HG03432 (cell line): ENCODE results near the gene CAPN12.

Experiments
- ATAC-seq: cut with Tn5 transposase; IDR thresholded peaks from one replicate; pipeline ENCODE4 v1.9.1; 2021; ENCODE audit warnings: mild to moderate bottlenecking, moderate library complexity; ENCODE audit not compliant: unreplicated experiment

The CAPN12 gene

DNA sequence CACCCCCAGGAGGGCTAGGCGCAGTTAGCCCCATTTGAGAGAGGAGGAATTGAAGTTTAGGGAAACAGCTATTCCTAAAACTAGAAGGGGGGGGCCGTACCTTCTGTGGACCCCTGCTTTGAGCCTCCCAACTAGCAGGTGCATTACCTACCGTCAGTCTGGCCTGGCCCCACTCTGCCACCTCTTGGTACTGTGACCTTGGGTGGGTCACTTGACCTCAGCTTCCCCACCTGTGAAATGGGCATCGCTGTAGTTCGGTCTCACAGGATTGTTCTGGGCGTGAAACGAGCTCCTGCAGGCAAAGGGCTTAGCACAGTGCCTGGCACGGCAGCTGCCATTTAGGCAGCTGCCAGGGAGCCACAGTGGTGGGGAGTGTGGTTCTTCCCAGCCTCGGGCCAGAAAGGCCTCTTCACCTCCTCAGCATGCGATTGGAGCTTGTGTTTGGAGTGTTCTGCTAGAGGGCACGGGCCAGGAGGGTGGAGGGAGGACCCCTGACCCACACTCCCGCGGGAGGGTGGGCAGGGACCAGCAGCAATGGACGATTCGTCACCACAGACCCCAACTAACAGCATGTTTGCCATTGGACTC is 32.0 kb downstream of the CAPN12 start:
- ATAC-seq = no peak

DNA sequence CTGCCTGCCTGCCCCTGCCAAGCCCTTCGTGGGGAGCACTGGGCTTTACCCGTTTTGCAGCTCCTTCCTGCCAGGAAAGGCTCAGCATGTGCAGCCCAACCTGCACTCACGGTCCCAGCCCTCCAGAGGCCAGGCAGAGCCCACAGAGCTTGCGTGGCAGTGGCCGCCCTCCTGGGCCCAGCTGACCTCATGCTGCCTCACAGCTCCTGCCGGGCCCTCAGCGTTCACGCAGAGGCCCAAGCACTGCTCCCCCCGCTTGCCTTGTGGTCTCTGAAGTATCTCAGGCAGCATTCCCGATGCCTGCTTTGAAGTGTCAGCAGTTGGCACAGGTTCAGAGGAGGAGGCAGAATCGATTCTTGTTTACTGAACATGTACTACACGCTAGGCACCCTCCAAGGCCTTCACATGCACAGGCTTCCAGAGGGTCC is 32.5 kb downstream of the CAPN12 start:
- ATAC-seq = no peak

DNA sequence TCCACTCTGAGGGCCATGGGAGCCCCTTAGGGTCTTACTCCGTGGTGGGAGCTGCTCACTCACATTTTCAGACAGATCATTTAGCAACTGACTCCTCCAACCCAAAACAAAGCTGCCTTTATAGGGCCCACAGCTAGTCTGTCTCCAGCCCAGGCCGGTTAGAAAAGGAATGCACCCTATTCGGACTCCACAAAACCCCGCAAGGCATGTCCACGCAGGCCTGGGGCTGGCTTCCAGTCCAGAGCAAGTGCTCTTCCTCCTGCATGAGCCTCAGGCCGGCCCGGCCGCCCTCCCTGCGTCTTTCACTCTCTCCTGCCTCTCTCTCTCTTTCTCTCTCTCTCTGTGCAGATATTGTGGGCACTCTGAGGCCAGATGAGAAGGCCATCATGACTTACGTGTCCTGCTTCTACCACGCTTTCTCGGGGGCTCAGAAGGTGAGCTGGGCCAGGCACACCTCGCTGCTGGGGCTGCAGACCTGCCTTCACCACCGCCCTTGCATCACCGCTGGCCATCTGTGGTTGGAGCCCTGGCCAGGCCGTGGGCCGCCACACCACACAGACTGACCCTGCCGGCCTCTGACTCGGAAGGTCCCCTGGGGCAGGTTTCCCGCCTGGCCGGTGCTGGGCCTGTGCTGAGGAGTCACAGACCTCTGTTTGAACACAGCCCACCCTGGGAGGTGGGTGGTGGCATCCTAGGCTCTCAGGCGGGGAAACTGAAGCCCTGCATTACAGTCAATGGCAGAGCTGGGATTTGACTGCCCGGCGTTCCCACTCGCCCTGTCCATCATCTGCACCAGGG is 33.1 kb downstream of the CAPN12 start:
- no peak for ATAC-seq

DNA sequence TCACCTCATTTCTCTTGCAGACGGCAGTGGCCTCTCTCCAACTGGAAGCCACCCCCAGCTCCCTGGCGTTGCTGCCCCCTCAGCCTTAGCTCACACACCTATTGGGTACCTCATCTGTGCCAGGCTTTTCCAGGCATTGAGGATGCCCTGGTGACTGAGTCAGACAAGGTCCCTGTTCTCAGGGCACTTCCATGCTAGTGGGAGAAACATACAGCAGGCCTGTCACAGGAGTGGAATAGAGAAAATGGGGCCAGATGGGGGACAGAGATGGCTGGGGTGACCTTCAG is 33.9 kb downstream of the CAPN12 start:
- no peak for ATAC-seq

DNA sequence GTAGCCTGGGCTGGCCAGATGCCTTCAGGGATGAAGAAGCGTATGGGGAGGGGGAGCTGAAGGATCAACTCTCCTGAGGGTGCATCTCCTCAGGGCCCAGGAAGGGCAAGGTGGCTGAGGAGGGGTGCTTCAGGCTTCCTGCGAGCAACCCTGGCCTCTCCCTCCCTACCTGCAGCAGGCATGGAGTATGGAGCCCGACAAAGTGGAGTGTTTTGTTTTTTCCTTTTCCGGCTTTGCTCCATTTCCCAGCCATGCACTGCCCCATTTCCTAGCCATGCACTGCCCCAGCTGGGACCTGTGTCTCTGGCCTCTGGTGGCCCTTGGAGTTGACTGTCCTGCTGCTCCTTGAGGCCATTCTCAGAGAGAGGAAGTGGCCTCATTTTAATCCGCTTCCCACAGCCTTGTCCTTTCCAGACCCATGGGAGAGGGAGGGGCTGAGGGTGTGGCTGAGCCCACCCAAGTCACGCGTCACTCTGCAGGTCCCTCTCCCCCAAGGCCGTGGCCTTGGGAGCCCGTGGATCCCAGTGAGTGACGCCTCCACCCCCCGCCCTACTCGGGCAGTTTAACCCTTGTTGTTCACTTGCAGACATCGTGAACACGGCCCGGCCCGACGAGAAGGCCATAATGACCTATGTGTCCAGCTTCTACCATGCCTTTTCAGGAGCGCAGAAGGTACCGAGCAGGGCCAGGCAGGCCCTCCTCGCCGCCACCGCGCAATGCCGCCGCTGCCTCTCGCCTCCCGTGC is 34.4 kb downstream of the CAPN12 start:
- no peak for ATAC-seq

DNA sequence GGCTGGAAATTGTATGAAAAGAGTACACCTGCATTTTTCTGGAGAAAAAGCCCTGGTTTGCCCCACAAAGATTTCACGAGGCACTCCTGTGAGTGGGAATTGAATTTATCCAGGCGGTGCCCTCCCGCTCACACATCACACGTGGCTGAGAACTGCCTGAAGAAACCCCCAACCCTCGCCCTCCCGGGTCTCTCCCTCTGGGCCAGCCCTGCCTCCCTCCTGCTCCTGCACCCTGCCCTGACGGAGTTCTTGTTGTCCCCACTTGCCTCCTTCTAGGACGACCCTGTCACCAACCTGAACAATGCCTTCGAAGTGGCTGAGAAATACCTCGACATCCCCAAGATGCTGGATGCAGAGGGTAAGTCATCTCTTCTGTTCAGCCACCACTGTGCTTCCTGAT is 35.2 kb downstream of the CAPN12 start:
- ATAC-seq = no peak

DNA sequence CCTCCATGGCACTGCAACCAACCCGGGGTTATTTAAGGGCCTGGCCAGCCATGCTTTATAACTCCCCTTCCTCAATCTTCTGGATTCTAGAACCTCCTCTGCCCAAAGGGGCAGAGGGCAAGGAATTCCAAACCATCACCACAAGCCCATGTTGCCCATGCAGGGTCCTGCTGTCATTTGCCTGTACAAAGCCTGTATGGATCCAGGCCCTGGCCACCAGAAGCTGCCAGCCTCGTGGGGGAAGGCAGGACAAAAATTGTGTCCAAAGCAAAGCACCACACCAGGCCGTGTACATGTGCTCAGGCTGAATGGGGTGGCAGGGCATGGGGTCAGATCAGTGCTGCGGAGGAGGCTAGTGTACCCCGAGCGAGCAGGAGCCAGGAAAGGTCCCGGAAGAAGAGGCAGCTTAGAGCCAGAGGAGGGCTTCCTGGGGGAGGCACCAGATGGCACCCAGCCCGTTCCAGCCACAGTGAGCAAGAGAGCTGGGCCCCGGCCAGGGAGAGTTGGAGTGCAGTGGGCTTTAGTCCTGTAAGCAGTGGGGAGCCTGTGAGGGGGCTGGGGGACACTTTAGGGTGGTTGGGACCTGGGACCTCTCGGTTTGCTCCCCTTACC is 35.8 kb downstream of the CAPN12 start:
- ATAC-seq = no peak

DNA sequence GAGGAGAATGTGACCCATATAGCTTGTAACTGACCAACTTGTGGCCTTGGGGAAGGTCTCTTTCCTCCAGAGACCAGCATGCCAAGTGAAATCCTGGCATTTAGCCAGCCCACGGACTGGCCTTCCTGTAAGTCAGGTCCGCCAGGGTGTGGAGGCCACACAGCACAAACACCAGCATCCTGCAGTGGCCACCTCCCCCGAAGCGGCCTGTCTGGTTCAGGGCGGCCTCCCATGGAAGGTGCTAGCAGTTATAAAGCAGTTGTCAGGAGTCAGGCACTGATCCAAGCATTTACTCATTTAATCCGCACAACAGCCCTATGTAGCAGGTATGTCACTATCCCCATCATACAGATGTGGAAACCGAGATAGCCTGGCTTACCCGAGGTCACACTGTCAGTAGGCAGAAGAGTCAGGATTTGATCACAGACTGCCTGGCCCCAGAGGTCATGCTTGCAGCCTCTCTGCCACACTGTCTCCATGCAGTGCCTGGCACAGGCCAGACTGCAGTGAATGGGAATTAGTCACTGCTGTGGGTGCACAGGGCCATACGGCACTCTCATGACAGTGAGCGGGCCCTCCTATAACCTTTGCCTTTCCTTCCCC is 36.7 kb downstream of the CAPN12 start:
- ATAC-seq = no peak

DNA sequence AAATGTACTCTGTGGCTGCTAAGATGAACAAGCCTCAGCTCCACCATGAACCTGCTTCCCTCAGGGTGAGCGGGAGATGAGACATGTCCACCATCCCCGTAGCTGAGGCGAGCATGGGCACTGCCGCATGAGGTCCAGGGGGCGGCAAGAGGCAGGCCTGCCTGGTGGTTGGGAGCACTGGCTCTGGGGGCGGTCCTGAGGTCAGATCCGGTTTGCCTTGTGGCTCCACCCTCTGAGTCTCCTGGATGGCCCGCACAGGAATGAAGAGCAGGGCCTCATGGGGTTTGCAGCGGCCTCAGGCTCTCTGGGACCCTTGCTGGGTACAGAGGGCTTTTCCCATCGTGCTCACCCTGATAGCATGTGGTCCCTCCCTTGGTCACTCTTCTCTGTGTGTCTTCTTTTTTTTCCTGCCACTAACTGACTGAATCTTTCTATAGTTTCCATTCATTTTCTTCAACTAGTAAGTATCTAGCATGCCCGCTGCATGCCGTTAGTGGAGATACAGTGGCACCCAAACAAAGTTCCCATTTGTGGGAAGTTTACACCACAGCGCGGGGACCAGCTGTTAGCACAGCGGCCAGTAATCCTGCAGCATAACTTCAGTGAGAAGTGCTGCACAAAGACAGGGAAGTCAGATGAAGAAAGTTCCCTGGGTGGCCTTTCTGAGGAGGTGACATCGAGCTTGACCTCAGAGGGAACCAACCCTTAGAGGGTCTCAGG is 37.3 kb downstream of the CAPN12 start:
- ATAC-seq = no peak

DNA sequence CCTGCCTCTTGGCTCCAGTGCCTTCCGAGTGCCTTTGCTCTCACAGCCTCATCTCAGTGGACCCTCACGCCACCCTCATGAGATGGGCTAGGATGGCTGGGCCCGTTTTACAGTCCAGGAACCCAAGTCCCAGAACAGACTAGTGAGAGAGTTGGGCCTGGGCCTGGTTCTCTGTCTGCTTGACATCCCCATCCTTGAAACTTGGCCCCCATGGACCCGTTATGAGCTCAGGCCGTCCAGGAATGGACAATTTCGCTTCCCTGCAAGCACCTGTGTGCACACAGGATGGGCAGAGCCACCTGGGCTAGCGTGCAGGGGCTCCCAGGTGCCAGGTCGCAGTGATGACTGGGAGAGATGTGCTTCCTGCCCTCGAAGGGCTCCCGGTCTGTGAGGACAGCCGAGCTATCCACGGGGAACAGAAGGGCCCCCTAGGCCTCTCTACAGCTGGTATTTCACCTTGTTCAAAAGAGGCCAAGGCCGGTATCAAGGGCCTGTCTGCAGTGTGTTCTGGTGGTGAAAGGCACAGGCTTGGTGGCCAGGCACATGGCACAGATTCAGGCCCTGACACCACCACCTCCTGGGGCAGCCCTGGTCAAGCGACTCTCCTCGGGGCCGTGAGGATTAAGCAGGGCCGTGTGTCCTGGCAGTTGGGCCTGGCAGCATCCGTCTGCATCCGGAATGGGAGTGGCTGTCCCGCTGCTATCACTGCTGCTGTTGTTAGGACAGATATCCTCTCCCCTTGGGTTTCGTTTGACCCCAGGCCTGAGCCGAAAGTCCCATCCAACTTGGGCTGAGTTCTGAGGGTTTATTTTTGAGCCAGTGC is 38.9 kb downstream of the CAPN12 start:
- ATAC-seq = no peak

DNA sequence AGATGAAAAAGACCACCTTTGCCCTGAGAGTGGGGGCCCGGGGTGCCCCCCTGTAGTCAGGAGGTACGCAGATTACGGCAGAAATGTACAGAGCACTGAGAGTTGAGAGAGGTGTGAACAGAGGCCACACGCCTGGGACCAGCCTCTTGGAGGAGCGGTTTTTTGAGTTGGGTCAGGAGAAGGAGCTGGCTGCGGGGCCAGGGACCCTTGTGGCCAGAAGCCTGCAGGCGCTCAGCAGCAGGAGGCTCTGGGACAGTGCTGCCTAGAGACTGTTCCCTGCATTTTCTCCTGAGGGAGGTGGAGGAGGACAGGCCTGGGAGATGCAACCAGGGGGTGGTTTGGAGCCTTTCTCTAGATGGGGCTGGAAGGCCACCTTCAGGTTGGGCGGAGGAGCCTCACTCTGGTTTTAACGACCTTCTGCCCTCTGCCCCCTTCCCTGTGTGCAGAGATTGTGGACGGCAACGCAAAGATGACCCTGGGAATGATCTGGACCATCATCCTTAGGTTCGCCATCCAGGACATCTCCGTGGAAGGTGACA is 39.7 kb downstream of the CAPN12 start:
- no peak for ATAC-seq

DNA sequence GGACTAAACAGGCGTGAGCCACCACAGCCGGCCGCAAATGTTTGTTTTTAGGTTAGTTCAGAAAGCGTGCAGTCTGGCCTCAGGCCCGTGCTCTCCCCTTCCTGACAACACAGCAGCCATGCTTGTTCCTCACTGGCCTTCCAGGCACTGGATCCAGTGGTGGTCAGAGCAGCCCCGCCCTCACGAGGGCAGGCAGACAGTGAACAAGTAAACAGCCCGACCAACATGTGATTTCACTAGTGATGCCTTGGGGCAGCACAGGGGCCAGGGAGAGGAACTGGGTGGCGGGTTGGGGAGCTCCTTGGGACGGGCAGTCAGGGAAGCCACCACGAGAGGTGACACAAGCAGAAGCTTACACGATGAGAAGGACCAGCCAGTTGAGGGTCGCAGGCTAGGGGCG is 40.8 kb downstream of the CAPN12 start:
- no peak for ATAC-seq

DNA sequence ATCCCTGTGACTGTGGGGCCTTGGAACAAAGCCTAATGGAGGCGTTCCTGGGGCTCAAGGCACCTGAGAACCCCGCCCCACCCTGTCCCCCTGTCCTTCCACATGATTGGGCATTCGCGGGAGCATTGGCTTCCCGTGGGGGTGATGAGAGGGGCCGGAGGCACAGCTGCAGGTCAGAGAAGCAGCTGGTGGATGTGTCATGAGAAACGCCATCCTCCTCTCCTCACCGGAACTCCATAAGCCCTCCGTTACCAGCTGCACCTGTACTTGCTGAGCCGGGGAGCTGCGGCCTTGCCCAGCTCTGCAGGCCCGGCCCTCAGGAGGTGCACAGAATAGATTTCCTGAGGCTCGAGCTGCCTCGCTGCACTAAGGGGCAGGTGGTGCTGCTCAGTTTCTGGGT is 42.0 kb downstream of the CAPN12 start:
- ATAC-seq = no peak

DNA sequence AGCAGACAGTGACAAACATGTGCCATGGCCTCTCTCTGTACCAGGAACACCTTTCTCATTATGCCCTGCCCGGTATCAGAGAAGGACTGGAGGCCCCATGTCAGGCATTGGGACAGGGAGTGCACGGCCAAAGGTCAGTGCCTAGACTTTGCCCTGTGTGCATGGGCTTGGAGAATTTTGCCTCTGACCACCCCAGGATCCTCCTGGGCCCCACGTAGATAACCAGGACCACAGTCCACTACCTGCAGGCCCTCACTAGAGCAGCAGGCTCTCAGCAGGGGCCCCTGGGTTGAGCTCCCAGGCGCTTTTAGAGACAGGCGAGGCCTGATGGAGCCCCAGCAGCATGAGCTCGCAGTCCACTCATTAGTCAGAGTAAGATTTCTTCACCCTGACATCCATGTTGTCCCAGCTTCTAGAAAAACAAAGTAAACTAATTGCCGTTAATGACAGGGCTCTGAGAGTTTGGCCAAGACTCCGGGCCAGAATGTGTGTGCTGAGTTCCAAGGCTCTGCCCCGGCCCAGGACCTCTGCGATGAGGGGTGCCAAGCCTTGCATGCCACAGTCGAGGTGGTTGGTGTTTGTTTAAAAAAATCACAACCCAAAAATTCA is 42.7 kb downstream of the CAPN12 start:
- ATAC-seq = no peak

DNA sequence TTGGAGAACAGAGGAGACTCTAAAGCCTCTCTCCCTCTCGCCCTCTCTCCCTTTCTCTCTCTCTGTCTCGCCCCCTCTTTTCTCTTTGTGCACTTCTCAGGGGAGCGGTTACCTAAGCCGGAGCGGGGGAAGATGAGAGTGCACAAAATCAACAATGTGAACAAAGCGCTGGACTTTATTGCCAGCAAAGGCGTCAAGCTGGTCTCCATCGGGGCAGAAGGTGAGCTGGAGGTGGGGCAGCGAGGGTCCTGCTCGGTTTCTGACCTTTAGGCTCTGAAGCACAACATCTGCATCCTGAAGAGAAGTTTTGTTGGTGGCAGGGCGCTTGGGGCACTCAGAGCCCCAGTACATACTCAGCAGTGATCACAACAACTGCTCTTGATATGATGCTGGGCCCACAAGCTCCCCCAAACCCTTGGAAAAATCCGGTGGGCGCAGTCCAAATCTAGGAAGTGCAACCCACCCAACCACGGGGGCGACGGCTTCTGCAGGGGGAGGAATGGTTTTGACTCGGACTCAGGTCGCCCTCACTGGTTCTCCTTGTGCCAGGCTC is 43.3 kb downstream of the CAPN12 start:
- no peak for ATAC-seq

DNA sequence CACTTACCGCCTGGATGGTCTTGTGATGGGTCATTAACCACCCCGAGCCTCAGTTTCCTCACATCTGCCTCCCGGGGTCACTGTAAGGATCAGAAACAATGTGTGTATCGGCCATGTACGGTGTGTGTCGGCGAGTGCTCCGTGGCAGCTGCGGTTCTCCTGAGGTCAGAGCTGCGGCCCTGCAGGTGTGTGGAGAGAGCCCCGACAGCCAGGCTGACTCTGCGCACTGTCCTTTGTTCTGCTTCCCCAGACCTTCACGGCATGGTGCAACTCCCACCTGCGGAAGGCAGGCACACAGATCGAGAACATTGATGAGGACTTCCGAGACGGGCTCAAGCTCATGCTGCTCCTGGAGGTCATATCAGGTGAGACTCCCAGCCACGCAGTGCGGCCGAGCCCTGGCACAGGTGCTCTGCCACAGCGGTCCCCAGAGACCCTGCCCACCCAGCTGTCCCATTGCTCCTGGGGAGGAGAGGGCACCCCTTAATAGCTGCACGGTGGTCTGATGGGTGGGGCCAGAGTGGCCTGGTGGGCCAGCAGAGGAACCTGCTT is 43.8 kb downstream of the CAPN12 start:
- ATAC-seq = no peak

DNA sequence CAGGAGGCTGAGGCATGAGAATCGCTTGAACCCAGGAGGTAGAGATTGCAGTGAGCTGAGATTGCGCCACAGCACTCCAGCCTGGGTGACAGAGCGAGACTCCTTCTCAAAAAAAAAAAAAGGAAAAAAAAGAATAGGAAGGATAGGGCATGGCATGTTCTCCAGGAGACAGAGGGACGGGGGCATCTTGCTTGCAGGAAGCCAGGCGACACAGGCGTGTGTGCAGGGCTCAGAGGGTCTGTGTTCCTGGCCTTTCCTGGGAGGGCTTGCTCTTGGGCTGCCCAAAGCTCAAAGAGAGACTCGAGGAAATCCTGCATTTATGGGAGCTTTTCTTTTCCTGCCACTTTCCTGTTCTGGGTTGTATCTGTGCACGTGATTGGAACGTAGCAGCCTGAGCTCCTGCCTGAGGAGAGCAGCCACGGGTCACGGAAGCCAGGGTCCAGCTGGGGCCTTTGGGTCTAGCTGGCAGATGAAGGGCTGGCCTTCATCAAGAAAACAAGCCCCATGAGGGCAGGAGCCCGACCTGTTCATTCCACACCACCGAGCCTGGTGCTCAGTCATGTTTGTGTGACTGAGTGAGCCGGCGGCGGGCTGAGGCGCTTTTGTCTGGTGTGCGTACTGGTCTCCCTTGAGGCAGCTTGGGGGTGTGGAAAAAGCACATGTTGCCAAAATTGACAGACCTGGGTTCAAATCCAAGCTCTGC is 44.5 kb downstream of the CAPN12 start:
- no peak for ATAC-seq

DNA sequence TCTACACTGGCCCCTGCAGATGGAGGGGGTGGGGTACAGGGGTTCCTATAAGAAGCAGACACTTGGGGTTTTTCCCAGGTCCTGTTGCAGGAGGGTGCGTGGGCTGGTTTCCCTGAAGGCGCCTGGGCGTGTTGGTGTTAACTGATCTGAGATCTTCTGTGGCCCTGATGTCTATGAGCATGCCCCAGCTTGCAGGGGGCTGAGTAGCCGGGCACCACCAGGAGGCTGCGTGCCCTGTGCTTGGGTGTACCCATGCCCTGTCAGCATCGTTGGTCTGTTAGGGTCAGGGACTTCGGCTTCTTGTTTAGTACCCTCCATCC is 45.3 kb downstream of the CAPN12 start:
- no peak for ATAC-seq
